CD4-positive, alpha-beta memory T cell (primary cell): ENCODE data around the gene WNT4. TPM values are rescaled to one million over a fixed set of nuclear protein-coding genes. Genes with fewer than 3 reads are reported as not detected.
A peak's percentile ranks its signal among the peaks of the same experiment; 100 is the strongest.

Source experiments
- CTCF ChIA-PET: fragments of 350-600 bp; sonication (Branson Sonifier 250); formaldehyde crosslinking; loops from one replicate; lab custom pipeline; 2021; ENCODE audit warnings: inconsistent platforms; ENCODE audit not compliant: partially characterized antibody; lab: Charles Lee
- POLR2A ChIA-PET: fragments of 350-600 bp; sonication (Branson Sonifier 250); formaldehyde crosslinking; loops from one replicate; lab custom pipeline; 2021; ENCODE audit not compliant: partially characterized antibody; lab: Charles Lee
- DNase-seq, 5 donors: peaks; one replicate each; pipeline versions ENCODE4 v3.0.0 to v3.0.0-alpha.2; 2020 to 2022; ENCODE audit warnings: mixed read lengths in 1 of 5
- H3K27ac ChIP-seq: one replicate; pipeline ENCODE4 v1.7.0; 2013; ENCODE audit warnings: low read depth, low read length
- H3K27me3 ChIP-seq: 2 replicates; pipeline ENCODE4 v1.7.0; 2013; ENCODE audit warnings: mild to moderate bottlenecking, low read length, moderate library complexity; ENCODE audit not compliant: insufficient read depth
- H3K36me3 ChIP-seq: 2 replicates; pipeline ENCODE4 v1.7.0; 2013; ENCODE audit warnings: mild to moderate bottlenecking, low read length, moderate library complexity; ENCODE audit not compliant: insufficient read depth
- H3K4me1 ChIP-seq: 2 replicates; pipeline ENCODE4 v1.7.0; 2013; ENCODE audit warnings: mild to moderate bottlenecking, low read length, moderate library complexity; ENCODE audit not compliant: insufficient read depth
- H3K4me3 ChIP-seq, 2 donors: one replicate each; pipeline ENCODE4 v1.7.0; 2013; ENCODE audit warnings: low read length in 2 of 2, mild to moderate bottlenecking in 1 of 2
- H3K9me3 ChIP-seq, 2 donors: one replicate each; pipeline ENCODE4 v1.7.0; 2013; ENCODE audit warnings: low read length in 2 of 2, control low read depth in 1 of 2; ENCODE audit not compliant: control insufficient read depth in 1 of 2
- H3K27ac Mint-ChIP-seq, 7 donors: one replicate each; pipeline ENCODE4 v1.8.0; 2020 to 2021; ENCODE audit warnings: mixed read lengths in 7 of 7, mild to moderate bottlenecking in 6 of 7, inconsistent platforms in 3 of 7, moderate library complexity in 3 of 7
- H3K27me3 Mint-ChIP-seq, 2 donors: one replicate each; pipeline ENCODE4 v1.8.0; 2020 to 2021; ENCODE audit warnings: mixed read lengths in 2 of 2
- H3K36me3 Mint-ChIP-seq, 2 donors: one replicate each; pipeline ENCODE4 v1.8.0; 2020 to 2021; ENCODE audit warnings: mixed read lengths in 2 of 2, inconsistent platforms in 1 of 2, mild to moderate bottlenecking in 1 of 2
- H3K4me1 Mint-ChIP-seq, 4 donors: one replicate each; pipeline ENCODE4 v1.8.0; 2020 to 2021; ENCODE audit warnings: mixed read lengths in 4 of 4, mild to moderate bottlenecking in 1 of 4
- H3K4me3 Mint-ChIP-seq, 8 donors: one replicate each; pipeline ENCODE4 v1.8.0; 2020 to 2021; ENCODE audit warnings: mixed read lengths in 8 of 8, mild to moderate bottlenecking in 7 of 8, moderate library complexity in 6 of 8, inconsistent platforms in 3 of 8
- H3K9me3 Mint-ChIP-seq, 8 donors: one replicate each; pipeline ENCODE4 v1.8.0; 2020 to 2021; ENCODE audit warnings: mixed read lengths in 8 of 8, mild to moderate bottlenecking in 5 of 8, inconsistent platforms in 3 of 8, moderate library complexity in 1 of 8
- intact Hi-C: fragments of 100-400 bp; cut with micrococcal nuclease; formaldehyde crosslinking; loops from one replicate; pipeline ENCODE4 v1.15.1; 2023
- polyA plus RNA-seq, 2 donors: library from polyadenylated mRNA; unstranded; fragments of 300-500 nt; fragmentation: Illumina TruSeq; gene quantifications; one replicate each; pipeline ENCODE4 v1.2.3, GENCODE V29; 2021
- total RNA-seq, 2 experiments: library from RNA; stranded (reverse); gene quantifications; one replicate each; pipeline ENCODE4 v1.2.3, GENCODE V29; 2021

The WNT4 gene
- total and polyA plus RNA-seq, 4 experiments from 2014 or later = 0.10 TPM; not detected in 3

DNA sequence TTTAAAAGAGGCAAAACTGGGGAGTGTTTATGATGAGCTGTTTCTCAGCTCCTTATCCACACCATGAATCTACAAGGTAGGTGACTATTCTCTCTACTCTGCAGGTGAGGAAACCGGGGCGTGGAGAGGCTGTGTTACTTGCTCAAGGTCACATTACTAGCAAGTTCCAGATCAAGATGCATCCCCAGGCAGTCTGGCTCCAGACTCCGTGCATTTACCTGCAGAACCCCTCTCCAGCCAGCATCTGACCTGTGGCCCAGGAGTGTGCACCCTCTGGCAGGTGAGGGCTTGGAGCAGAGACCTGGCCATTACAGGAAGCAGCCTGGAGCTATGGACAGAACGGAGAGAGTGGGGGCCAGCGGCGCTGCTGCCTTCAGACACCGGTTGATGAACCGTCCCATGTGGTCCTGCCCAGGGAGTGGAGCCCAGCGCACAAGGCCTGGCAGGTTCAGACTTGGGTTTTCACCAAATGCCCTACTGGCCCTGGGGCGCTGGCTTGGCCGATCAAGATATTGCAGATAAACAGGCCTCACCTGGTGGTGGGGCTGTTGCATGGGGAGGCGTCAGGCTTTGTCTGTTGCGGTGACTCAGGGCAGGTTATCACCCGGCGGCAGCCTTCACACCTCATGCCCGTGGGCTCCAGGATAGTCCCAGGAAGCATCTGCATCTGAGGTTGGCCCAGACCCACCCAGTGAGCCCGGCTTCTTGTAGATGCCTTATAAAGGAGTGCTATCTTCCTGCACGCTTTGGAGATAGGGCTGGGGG lies 29.2 kb upstream of the WNT4 start:
- peaks cover 0 to 1% (median 0%) of the 10 kb centered on the region in 8 donors for H3K9me3 Mint-ChIP-seq
- no peaks in the 10 kb centered on the region for H3K36me3 ChIP-seq
- DNase-seq = no peak
- H3K4me1 Mint-ChIP-seq = no peaks in the 10 kb centered on the region
- H3K27me3 Mint-ChIP-seq = peaks cover 0 to 2% of the 10 kb centered on the region in 2 donors
- ChIA-PET POLR2A (no interaction called here), CTCF (no interaction called here)
- H3K27me3 ChIP-seq = no peaks in the 10 kb centered on the region
- H3K36me3 Mint-ChIP-seq = no peaks in the 10 kb centered on the region
- no peaks in the 10 kb centered on the region for H3K4me1 ChIP-seq
- H3K4me3 Mint-ChIP-seq = no peak overlapping the region
- H3K27ac Mint-ChIP-seq = no peak overlapping the region
- no peak overlapping the region for H3K4me3 ChIP-seq
- no peak overlapping the region for H3K27ac ChIP-seq
- intact Hi-C loops = no loop called here
- no peaks in the 10 kb centered on the region for H3K9me3 ChIP-seq

DNA sequence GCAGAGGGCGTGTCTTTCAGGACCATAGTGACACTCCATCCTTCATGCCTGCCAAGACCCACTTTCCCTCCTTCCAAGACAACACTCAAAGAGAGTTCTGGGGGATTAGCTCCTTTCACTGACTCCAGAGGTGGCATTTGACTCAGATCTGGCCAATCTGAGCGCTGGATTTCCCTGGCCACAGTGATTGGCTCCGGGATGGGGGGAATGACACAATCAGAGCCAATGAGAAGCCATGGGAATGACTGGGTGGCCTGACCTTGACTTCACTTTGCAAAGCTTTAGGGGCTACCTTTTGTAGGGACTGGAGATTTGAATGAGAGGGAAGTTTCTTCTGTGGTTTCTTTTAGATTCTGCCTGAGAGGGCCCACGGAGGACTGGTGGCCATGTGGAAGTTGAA lies 26.9 kb upstream of the WNT4 start:
- DNase-seq = no peak
- peaks cover 0 to 6% of the 10 kb centered on the region in 2 donors for H3K27me3 Mint-ChIP-seq
- Histone ChIP-seq H3K27ac (no peak overlapping the region), H3K4me3 (no peak overlapping the region), H3K9me3 (no peaks in the 10 kb centered on the region), H3K4me1 (no peaks in the 10 kb centered on the region), H3K27me3 (no peaks in the 10 kb centered on the region), H3K36me3 (no peaks in the 10 kb centered on the region)
- ChIA-PET POLR2A (no interaction called here), CTCF (no interaction called here)
- H3K36me3 Mint-ChIP-seq = no peaks in the 10 kb centered on the region
- H3K9me3 Mint-ChIP-seq = peaks cover 0 to 1% (median 0%) of the 10 kb centered on the region in 8 donors
- no peak overlapping the region for H3K27ac Mint-ChIP-seq
- intact Hi-C loops = no loop called here
- H3K4me1 Mint-ChIP-seq = no peaks in the 10 kb centered on the region
- H3K4me3 Mint-ChIP-seq = no peak overlapping the region

DNA sequence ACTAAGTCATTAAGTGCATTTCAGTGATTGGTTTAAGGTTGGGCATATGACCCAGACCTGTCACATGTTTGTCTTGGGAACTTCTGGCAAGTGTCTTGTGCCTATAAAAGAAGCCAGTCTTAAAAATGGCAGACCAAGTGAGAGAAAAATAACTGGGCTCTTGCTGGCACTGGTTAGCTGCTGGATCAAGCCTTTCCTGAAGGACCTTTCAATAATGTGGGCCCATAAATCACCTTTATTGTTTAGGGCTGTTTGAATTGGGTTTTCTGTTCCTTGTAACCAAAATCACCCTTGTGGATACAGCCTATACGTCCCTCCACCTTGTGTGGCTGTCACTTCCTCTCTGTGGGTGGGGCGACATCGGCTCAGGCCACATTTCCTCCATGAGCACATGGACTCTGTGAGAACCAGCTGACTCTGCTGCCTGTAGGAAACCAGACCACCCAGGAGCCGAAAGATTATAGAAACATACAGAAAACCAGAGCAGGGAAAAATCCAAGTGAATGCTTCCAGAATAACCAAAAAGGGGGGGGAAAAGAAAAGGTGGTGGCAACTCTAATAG lies 25.6 kb upstream of the WNT4 start:
- Histone ChIP-seq H3K4me3 (no peak overlapping the region), H3K36me3 (no peaks in the 10 kb centered on the region), H3K4me1 (no peaks in the 10 kb centered on the region), H3K9me3 (no peaks in the 10 kb centered on the region), H3K27me3 (no peaks in the 10 kb centered on the region), H3K27ac (no peak overlapping the region)
- no peak for DNase-seq
- Mint-ChIP-seq H3K4me3 (no peak overlapping the region), H3K9me3 (no peaks in the 10 kb centered on the region), H3K27ac (no peak overlapping the region), H3K27me3 (peaks cover 0 to 6% of the 10 kb centered on the region in 2 donors), H3K4me1 (no peaks in the 10 kb centered on the region), H3K36me3 (no peaks in the 10 kb centered on the region)
- ChIA-PET POLR2A (no interaction called here), CTCF (no interaction called here)
- intact Hi-C loops = no loop called here

DNA sequence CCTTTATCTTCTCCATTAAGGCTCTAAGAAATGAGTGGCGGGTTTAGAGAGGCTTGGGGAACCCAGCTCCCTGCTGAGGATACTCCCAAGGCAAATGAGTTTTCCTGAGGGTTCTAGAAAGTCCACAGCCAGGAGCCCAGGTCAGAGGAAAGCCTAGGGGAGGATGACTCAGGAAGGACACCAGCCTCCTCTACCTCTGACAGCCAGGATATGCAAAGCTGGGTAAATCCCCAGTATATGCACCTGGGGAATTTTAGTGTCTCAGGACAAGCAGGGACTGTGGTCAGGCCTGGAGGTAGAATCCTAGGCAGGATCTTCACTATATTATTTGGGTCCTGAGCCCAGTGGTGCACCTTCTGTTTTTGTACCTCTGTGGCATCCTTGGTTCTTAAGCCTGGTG lies 23.5 kb upstream of the WNT4 start:
- Mint-ChIP-seq H3K9me3 (no peaks in the 10 kb centered on the region), H3K4me3 (no peak overlapping the region), H3K27me3 (peaks cover 0 to 8% of the 10 kb centered on the region in 2 donors), H3K27ac (no peak overlapping the region), H3K4me1 (no peaks in the 10 kb centered on the region), H3K36me3 (no peaks in the 10 kb centered on the region)
- no peak overlapping the region for H3K27ac ChIP-seq
- no peak overlapping the region for H3K4me3 ChIP-seq
- H3K36me3 ChIP-seq = no peaks in the 10 kb centered on the region
- CTCF ChIA-PET = no interaction called here
- H3K4me1 ChIP-seq = no peaks in the 10 kb centered on the region
- POLR2A ChIA-PET = no interaction called here
- DNase-seq = no peak
- no peaks in the 10 kb centered on the region for H3K27me3 ChIP-seq
- intact Hi-C loops = no loop called here
- H3K9me3 ChIP-seq = no peaks in the 10 kb centered on the region

DNA sequence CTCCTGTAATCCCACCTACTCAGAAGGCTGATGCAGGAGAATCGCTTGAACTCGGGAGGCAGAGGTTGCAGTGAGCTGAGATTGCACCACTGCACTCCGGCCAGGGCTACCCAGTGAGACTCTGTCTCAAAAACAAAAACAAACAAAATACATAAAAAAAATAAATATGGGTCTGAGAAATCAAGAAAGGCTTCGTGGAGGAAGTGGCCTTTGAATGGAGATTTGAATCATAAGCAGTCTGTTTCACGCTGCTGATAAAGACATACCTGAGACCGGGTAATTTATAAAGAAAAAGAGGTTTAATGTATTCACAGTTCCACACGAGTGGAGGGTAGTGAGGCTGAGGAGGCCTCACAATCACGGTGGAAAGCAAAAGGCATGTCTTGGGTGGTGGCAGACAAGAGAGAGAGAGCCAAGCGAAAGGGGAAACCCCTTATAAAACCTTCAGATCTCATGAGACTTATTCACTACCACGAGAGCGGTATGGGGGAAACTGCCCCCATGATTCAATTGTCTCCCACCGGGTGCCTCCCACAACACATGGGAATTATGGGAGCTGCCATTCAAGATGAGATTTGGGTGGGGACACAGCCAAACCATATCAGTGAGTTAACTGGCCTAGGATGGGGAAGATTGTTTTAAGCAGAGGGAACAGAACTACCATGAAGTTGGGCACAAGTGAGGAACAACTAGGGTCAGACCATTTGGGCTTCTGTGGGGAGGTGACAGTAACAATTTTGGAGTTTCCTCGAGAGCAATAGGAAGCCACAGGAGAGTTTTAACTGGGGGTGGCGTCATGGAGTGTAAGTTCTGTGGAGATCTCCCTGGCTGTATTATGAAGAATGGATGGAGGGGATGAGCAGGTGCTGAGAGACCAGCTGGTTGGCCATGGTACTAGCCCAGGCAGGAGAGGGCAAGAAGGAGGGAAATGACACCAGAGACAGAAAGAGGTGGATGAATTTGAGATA lies 22.2 kb upstream of the WNT4 start:
- Mint-ChIP-seq H3K4me1 (no peaks in the 10 kb centered on the region), H3K27me3 (peaks cover 0 to 8% of the 10 kb centered on the region in 2 donors), H3K36me3 (no peaks in the 10 kb centered on the region), H3K27ac (no peak overlapping the region), H3K4me3 (no peak overlapping the region), H3K9me3 (no peaks in the 10 kb centered on the region)
- Histone ChIP-seq H3K4me1 (no peaks in the 10 kb centered on the region), H3K9me3 (no peaks in the 10 kb centered on the region), H3K4me3 (no peak overlapping the region), H3K27ac (no peak overlapping the region), H3K27me3 (no peaks in the 10 kb centered on the region), H3K36me3 (no peaks in the 10 kb centered on the region)
- DNase-seq = no peak
- ChIA-PET POLR2A (interaction anchor here (0.8 kb wide), 1 partner anchor 60 kb away, joined by 3 read pairs; no protein-coding TSS in a partner anchor), CTCF (no interaction called here)
- intact Hi-C loops = no loop called here

DNA sequence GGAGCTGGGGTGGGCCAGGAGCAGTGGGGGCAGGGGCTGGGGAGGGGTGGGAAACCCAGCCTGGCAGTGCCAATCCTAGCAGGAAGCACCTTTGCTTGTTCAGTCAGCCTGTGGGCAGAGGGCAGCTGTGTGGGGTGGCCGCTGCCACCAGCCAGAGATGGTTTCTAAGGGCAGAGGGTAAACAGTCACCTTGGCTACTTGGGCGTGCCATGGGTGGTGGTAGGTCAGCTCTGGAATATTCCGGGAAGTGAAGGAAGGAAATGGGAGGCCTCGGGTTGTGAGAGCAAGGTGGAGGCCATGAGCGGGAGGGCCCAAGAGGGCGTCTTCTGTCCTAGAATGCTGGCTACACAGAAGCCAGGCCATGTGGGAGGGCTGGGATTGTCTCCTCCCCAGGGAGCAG lies 20.7 kb upstream of the WNT4 start:
- Mint-ChIP-seq H3K4me3 (no peak overlapping the region), H3K36me3 (no peaks in the 10 kb centered on the region)
- intact Hi-C loops = no loop called here

DNA sequence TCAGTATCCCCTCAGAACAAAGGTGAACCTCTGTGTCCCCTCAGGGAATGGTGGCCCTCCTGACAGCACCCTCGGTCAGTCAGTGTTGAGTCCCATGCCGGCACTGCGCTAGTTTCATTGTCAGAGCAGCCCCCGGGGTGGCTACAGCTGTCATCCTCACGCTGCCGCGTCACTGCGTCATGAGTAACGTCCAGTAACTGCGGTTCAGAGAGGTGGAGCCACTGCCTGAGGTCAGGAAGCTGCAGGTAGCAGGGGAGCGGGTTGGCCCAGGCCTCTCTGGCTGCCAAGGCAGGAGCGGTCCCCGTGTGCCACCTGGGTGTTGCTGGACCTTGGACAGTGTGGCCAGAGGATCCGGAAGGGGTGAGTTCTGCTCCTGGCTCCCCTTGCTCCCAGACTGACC lies 20.2 kb upstream of the WNT4 start:
- Histone ChIP-seq H3K4me1 (no peaks in the 10 kb centered on the region), H3K9me3 (no peaks in the 10 kb centered on the region), H3K4me3 (no peak overlapping the region), H3K27me3 (no peaks in the 10 kb centered on the region), H3K27ac (no peak overlapping the region), H3K36me3 (no peaks in the 10 kb centered on the region)
- no peaks in the 10 kb centered on the region for H3K4me1 Mint-ChIP-seq
- ChIA-PET CTCF (no interaction called here), POLR2A (no interaction called here)
- no peaks in the 10 kb centered on the region for H3K36me3 Mint-ChIP-seq
- DNase-seq = no peak
- no peak overlapping the region for H3K27ac Mint-ChIP-seq
- intact Hi-C loops = no loop called here
- H3K9me3 Mint-ChIP-seq = no peaks in the 10 kb centered on the region
- no peak overlapping the region for H3K4me3 Mint-ChIP-seq
- H3K27me3 Mint-ChIP-seq = peaks cover 0 to 8% of the 10 kb centered on the region in 2 donors

More for the DNA sequence above, 20.7 kb upstream of the WNT4 start:
- Histone ChIP-seq H3K9me3 (no peaks in the 10 kb centered on the region), H3K4me1 (no peaks in the 10 kb centered on the region), H3K36me3 (no peaks in the 10 kb centered on the region), H3K27ac (no peak overlapping the region), H3K27me3 (no peaks in the 10 kb centered on the region), H3K4me3 (no peak overlapping the region)
- no peaks in the 10 kb centered on the region for H3K9me3 Mint-ChIP-seq
- no peak for DNase-seq
- CTCF ChIA-PET = no interaction called here
- H3K27ac Mint-ChIP-seq = peak overlapping the region in 1 of 7 donors; percentile 29
- H3K4me1 Mint-ChIP-seq = no peaks in the 10 kb centered on the region
- POLR2A ChIA-PET = no interaction called here
- H3K27me3 Mint-ChIP-seq = peaks cover 0 to 8% of the 10 kb centered on the region in 2 donors
